IPS-NIHi7 (cell line): ENCODE data around the gene ST6GALNAC3.
A peak's percentile ranks its signal among the peaks of the same experiment; 100 is the strongest.

Experiments used
- DNase-seq: peaks from one replicate; pipeline ENCODE4 v3.0.0; 2012; ENCODE audit warnings: mixed read lengths; ENCODE audit errors: extremely low spot score

ST6GALNAC3 gene

DNA sequence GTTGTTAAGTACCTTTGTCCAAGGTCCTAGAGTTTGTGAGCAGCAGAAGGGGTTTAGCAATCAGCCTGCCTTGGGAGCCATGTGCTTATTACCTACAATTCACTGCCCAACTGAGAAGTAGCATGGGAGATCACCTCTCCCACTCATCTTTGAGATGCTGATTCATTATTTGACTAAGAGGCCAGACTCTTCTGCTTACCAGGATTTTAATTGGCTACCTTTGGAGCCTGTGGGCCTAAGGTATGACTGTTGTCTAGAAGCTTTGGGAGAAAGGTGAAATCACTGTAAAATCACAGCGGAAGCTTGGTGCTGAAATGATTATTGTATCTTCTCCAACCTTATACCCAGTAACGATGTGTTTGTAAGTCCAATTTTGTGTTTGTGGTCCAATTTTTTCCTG is 213.4 kb downstream of the ST6GALNAC3 start:
- no peak for DNase-seq

DNA sequence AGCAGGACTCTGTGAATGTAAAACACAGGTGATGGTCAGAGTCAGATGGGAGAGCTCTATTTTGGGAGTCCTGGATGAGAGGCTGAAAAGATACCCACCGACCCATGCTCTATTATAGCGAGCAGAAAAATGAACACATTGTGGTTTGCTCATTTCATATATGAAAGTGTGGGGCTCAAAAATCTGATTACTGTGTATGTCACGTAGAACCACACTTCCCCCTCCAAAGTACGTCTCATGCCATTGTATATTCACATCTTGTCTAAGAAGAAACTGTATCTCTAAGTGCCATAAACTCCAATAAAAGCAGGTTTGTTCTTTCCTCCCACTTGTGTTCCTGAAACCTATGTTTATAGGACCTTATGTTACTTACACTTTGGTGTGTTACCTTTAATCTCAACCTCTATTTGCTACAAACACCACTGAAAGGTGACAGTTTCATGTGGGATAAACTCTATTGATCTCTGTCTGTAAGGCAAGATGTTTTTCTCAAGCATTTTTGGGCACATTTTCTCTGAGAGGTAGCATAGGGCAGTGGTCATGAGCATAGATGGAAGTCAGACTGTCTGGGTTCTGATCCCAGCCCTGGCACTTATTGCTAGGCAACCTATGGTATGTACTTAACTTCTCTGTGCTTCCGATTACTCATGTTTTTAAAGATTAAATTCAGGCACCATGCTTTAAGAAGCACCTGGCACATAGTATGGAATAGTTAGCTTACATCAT is 214.4 kb downstream of the ST6GALNAC3 start:
- no peak for DNase-seq

DNA sequence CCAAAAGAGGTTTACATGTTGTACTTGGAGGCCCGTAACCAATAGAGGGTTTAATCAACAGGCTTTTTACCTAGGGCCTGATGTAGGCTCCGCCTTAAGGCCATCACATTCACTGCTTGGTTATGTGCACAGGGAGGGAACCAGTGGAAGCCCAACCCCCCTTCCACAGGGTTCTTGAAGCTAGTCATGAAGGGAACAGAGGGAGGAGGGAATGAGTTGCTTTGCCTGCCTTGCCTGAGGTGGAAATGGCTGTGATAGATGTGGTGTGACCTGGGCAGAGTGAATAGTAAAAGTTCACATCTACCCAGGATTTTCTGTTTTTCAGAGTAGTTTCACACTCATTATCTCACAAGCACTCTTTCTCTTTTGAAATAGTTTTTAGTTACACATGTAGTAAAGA is 215.1 kb downstream of the ST6GALNAC3 start:
- no peak for DNase-seq

DNA sequence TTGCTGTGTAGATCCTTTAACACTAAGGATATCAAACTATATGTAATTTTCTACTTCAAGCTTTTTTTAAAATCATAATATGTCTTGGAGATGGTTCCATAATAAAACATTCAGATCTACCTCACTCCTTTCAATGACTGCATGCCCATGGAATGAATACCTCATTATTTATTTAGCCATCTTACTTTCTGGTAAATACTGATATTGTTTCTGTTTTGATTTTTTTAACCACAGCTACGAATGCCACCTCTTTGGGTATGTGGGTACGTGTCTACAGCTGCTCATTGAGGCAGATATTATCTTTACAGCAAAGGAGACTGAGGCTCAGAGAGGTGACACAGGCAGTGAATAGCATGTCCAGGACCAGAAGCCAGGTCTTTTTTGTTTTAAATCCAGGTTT is 215.7 kb downstream of the ST6GALNAC3 start:
- no peak for DNase-seq

- DNase-seq = no peak
Measured at GRCh38 chr1:76291191-76291590, 216.6 kb downstream of the ST6GALNAC3 start.

GRCh38 chr1:76291737-76292136 is 217.2 kb downstream of the ST6GALNAC3 start:
- no peak for DNase-seq

DNA sequence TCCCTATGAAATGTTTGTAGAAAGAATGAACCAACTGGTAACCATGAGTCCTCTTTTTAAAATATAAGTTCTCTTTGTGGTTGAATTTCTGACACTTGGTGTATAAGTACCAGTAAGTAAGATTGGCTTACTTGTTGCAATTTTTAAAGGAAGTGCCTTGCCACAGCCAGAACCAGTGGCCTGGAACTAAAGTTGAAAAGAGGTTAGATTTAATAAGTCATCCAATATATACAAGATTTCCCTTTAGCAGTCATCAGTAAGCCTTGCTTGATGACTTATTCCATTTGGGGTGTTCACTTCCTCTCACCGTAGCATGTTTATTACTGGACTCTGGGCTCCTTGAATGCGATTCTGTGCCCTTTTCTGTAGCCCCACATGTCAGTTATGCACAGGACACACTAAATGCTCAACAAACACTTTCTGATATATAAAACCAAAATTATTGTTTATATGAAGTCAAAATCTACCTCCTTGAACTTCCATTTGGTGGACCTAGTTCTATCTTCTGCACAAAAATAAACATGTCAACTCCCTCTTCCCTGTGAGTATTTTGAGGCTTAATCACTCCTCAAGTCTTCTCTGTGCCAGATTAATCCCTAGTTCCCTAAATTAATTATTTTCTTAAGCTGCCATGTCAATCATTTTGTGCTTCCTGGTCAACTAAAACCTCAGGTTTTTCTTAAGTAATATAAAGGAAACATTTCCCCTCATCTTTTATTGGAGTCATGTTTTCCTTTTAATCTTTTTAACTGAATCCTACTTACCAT is 218.1 kb downstream of the ST6GALNAC3 start:
- DNase-seq = no peak

DNA sequence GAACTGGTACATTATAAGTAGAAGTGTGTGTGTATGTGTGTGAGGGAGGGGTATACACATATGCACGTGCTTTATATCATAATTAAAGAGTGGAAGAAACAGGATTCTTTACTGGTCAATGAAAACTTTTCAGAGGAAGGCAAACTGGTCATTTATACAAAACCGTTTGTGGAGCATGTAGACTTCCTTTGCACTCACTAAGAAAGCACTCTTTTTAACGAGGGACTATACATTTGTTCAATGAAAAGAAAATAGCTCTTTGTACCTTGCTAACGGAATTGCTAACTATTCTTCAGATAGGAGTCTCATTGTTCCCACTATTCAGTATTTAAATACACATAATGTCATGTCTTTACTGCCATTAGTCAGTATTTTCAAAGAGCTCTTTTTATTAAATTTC is 219.3 kb downstream of the ST6GALNAC3 start:
- no peak for DNase-seq

GRCh38 chr1:76294482-76295194 is 220.1 kb downstream of the ST6GALNAC3 start:
- no peak for DNase-seq

DNA sequence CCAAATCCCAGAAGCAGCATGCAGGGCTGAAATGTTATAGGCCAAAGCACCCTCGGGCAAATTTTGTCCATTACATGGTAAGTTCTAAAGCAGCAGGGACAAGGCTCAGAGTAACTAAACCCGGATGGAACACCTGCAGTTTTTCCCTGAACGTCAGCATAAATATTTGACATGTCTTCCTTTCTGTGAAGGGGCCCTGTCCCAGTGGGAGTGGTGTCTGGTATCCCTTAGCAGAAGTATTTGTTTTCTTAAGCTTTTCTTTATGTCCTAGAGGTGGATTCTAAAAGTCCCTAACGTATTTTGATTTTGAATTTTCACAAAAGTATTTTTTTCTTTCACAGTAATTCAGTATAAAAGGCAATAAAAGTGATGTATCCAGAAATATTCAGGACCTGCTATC is 223.9 kb downstream of the ST6GALNAC3 start:
- no peak for DNase-seq

- DNase-seq = no peak
Measured at GRCh38 chr1:76299036-76299435, 224.5 kb downstream of the ST6GALNAC3 start.

GRCh38 chr1:76300556-76300955 is 226.0 kb downstream of the ST6GALNAC3 start:
- DNase-seq = no peak

DNA sequence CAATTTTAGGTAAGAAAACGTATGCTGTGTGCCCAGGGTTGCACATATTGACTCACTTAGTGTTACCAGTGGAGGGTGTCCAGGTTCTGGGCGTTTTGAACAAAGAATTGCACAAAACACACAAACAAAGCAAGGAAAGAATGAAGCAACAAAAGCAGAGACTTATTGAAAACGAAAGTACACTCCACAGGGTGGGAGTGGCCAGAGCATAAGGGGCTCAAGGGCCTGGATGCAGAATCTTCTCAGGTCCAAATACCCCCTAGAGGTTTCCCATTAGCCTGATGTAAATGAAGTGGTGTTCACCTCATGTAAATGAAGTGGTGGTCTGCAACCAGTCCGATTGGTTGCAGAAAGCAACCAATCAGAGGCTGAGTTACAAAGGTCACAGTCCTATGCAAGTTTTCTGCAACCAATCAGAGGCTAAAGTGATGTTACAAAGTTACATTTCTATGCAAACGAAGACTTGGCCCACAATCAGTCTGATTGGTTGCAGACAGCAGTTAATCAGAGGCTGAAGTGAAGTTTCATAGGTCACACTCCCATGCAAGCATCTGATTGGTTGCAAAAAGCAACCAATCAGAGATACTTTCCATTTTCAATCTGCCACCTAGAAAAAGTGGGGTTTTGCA is 228.3 kb downstream of the ST6GALNAC3 start:
- no peak for DNase-seq

DNA sequence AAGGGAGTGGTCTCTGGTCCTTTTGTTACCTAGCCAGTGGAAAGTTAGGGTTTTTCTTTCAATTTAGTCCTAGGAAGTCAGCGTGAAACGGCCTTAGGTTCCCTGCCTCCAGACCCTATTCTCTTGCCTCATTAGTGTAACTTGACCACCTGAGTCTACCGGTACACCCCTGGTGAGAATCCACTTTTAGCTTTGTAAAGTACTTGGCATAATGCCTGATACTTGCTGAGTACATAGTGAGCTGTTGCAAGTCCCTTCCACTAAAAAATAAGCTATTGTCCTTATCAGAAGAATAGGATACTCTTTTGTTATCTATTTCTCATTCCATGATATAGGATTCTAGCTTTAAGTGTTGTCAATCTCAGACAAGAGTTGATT is 228.8 kb downstream of the ST6GALNAC3 start:
- DNase-seq = no peak

DNA sequence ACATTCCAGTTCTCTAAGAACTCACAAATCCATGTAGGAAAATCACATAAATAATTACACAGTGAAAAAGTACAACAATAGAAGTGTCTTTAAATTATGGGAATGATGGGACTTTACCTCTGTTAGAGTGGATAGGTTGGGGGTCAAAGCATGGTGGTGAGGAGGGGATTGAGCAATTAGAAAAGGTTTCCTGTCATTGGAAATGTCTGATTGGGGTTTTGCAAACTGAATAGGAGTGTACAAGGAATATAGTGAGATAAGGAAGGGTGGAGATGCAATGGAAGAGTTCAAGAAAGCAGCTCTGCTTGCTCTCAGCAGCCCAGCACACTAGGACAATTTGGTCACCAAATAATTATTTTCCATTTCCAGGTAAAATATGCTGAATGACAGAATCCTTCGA is 238.8 kb downstream of the ST6GALNAC3 start:
- DNase-seq = no peak

DNA sequence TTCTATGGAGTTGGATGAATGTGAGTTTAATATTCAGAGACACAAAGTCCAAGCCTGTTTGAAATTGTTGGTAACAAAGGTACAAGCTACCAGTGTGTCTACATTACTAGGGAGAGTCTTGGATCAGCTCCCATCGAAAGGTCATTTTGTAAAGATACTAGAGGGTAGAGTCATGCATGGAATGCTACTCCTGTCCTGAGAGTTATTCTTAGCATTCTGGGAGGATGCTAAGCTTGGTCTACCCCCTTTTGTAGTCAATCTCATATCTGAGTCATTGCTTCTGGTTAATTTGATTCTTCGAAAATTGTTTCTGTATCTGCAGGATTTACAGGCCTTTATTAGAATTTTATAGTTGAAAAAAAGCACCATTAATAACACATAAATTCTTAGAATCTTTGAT is 240.2 kb downstream of the ST6GALNAC3 start:
- no peak for DNase-seq

- no peak for DNase-seq
Measured at GRCh38 chr1:76317299-76317900, 242.9 kb downstream of the ST6GALNAC3 start.

DNA sequence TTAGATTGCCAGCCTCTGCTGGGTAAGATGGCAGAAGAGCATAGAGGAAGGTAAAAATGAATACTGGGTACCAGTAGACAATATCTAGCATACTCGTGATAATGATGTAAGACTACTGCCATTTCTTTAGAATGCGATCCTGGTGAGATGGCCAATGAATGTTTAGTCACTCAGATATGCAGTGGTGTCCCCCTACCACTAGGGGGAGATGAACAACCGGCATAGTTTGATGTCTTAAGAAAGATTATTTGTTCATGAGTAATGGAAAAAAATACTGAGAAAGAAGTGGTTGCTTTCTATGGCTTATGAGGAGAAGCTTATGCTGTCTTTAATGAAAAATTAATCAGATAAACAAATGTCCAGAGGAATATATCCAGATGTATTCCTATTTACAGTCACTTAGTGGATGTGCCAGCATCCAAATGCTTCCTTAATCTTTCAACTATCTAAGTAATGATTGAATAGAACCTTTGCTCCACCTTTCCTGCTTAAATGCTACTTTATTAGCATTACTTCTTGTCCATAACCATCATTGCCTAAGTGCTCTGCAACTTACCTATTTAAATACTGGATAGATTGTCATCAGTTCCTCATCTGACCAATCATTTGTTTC is 256.6 kb downstream of the ST6GALNAC3 start:
- DNase-seq = peak; percentile 65

- DNase-seq = no peak
Measured at GRCh38 chr1:76335882-76336281, 261.3 kb downstream of the ST6GALNAC3 start.

DNA sequence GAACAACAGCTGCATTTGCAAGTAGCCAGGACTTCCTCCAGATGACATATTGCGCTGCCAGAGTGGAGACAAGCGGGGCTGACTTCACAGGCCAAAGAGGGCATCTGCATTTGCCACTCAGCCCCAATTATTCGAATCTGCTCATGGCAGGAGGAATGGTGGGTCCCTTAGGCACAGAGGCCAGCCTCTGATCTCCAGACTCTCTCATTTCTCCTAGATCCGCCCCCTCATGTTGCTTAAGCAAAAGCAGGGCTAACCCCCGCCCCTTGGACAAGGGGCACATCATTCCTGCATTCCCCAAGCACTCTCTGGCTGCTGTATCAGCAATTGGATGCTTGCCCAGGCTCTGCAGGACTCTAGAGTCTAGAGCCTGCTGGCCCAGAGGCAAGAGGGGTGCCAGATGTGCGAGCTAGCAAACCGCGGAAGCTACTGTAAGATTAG is 262.4 kb downstream of the ST6GALNAC3 start:
- DNase-seq = peak; percentile 21

DNA sequence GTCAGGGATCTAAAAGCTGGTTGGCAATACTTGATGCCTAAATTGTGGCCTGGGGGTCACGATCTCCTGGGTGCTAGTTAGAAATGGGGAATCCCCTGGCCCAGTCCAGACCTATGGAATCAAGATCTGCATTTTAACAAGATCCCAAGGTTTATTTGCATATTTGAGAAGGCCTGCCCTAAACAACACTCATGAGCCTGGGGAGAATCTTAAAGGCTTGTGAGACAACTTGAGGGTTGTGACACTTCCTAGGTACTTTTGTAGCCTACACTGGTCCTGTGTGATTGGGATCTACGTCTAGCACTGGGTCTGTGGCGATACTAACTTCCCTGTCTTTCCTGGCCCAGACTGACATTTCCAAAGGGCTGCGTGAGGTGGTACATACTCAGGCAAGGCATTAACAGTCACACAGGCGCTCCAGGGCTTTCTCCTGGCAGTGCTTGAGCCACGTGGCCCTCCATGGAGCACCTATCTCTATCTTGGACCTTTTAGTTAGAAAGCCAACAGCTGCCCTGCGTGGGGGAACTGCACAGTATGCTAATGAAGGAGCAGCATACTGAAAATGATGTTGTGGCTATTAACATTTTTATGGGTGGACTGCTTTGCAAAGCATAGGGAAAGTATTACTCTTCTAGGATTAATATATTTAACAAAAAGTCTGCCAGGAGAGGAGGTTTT is 263.1 kb downstream of the ST6GALNAC3 start:
- no peak for DNase-seq
